ENCODE results near the gene TLCD3B.
"Not testable (repeated sequence)": the region's sequence is repeated elsewhere in the genome, so short reads cannot be mapped to it uniquely, and the experiment has no call there.

TLCD3B gene

DNA sequence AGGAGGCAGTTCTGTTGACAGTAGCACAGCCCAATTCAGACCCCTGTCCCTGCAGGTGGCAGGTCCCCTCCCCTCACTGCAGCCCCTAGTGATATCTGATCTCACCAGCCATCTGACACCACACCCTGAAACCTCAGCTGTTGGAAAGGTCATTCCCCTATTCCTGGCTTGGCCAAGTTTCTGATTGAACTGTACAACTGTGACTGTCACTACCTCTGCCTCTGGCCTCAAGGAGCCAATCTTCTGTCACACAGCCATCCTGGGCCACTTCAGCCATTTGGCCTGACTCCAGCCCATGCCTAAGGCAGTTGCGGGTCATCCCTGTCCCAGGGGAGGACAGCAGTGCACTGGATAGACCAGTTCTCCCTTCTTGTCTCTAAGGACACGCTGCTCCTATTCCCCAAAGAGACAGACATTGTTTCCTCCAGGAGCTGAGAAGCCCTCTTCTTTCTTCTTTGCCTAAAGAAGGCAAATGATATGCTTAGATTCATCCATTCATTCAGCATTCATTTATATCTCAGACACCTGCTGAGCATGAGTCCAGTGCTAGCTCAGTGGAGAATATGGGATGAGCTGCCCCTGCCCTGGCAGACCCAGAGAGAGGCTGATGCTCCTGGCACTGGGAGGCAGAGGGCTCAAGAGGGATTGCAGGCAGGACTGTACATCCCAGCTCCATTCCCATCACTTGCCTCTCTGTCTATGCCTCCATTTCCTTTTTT lies 29.9 kb upstream of the TLCD3B start:
- DNase-seq: no peak

GRCh38 chr16:30060346-30060745 lies 29.3 kb upstream of the TLCD3B start:
- no peak for DNase-seq

DNA sequence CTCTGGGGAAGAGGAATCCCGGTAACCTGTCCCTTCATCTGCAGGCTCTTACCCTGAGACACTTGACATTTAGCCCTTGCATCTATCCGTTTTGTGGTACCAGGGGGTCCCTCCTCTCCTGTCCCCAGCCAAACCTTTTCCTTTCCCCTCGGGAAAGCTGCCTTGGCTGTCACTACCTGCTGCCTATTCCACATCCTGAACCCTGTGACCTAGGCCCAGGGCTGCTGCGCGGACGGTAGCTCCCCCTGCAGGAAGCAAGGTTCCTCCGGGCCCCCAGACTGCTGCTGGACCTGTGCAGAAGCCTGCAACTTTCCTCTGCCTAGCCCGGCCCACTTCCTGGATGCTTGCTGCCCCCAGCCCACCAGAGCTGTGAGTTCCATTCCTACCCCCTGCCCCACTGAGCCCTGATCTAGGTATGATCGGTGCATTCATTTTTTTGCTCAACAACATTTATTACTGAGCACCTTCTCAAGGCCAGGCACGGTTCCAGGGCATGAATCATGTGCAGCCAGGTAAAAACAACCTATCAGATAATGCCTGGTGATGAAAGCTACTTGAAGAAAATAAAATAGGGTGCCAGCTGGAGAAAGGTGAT lies 24.0 kb upstream of the TLCD3B start:
- peak; percentile 33 to 49 for DNase-seq

GRCh38 chr16:30054451-30054850 lies 23.4 kb upstream of the TLCD3B start:
- DNase-seq: no peak

- peak in 1 of 2 donors; percentile 44 for DNase-seq
Observed at GRCh38 chr16:30053376-30054015, 22.4 kb upstream of the TLCD3B start.

- peak; percentile 92 to 94 for DNase-seq
Observed at GRCh38 chr16:30052671-30053372, 21.8 kb upstream of the TLCD3B start.

DNA sequence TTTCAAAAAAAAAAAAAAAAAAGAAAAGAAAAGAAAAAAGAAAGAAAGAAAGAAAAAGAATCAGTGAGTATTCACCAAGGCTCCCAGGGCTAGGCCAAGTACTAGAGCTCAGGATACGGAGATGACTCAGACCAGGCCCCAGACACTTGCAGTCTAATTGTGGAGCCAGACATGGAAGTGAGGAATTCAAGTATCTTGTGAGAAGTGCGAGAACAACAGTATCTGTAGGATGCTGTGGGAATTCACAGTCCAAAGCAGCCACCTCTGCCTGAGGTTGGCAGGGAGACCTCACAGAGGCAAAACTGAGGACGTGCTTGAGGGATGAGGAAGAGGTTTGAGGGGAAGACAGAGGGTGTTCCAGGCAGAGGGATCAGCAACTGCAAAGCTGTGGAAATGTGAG lies 20.4 kb upstream of the TLCD3B start:
- no peak for DNase-seq

DNA sequence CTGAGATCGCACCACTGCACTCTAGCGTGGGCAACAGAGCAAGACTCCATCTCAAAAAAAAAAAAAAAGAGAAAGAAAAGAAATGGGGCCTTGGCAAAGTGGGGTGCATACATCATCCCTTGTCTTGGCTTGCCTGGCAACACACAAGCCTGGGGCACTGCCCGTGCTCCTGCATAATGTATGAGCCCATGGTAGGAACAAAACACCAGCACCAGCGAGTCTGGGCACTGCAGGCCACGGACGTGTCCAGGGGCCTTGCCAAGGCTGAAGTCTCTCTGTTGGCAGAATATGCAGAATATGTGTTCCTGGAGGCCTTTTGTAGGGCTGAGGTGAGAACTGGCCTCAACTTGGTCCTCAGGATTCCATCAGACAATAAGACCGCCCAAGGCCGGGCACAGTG lies 18.8 kb upstream of the TLCD3B start:
- DNase-seq: no peak

GRCh38 chr16:30046588-30046987 lies 15.5 kb upstream of the TLCD3B start:
- DNase-seq: no peak

- no peak for DNase-seq
Observed at GRCh38 chr16:30046178-30046577, 15.1 kb upstream of the TLCD3B start.

DNA sequence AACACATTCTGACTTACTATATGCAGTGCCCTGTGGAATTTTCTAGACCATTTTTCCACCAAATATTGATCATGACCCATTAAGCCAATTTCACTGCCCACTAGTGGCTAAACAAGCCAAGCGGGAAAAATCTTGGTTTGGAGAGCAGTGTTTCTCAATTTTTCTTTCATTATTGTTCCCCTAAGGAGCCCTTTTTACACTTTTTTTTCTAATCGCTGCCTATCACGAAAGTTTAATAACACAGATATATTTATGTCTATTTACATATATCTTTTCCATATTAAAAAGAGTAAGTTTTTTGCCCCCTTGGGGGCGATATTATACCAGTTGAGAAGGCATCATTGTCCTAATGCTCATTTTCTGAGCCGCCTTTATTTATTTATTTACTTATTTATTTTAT lies 10.8 kb upstream of the TLCD3B start:
- DNase-seq: peak; percentile 31 to 56

- DNase-seq: not testable (repeated sequence)
Observed at GRCh38 chr16:30040690-30041089, 9.6 kb upstream of the TLCD3B start.

- DNase-seq: peak; percentile 27 to 56
Observed at GRCh38 chr16:30040221-30040620, 9.2 kb upstream of the TLCD3B start.

DNA sequence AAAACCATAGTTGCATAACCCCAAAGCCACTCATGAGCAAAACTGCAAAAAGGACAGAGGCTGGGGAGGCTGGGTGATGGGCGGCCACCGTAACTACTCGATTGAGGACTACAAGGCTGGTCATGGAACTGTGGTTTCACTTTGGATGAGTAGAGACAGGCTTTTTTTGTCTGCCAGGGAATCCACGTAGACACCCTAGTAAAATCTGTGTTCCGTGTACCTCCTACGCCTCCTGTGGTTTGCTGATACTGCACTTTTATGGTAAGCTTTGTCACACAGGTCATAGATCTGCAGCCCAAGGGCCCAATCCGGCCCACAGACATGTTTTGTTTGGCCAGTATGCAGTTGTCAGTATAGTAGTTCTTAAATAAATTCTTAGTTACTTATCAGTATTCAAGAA lies 2.2 kb upstream of the TLCD3B start:
- no peak for DNase-seq

- DNase-seq: peak; percentile 71 to 75
Observed at GRCh38 chr16:30032083-30032819, 1.2 kb upstream of the TLCD3B start.

- no peak for DNase-seq
Observed at GRCh38 chr16:30031477-30031918, 427 bp upstream of the TLCD3B start.

GRCh38 chr16:30030011-30030685 lies 923 bp downstream of the TLCD3B start:
- DNase-seq: no peak

GRCh38 chr16:30028438-30029076 lies 2.5 kb downstream of the TLCD3B start:
- DNase-seq: no peak

DNA sequence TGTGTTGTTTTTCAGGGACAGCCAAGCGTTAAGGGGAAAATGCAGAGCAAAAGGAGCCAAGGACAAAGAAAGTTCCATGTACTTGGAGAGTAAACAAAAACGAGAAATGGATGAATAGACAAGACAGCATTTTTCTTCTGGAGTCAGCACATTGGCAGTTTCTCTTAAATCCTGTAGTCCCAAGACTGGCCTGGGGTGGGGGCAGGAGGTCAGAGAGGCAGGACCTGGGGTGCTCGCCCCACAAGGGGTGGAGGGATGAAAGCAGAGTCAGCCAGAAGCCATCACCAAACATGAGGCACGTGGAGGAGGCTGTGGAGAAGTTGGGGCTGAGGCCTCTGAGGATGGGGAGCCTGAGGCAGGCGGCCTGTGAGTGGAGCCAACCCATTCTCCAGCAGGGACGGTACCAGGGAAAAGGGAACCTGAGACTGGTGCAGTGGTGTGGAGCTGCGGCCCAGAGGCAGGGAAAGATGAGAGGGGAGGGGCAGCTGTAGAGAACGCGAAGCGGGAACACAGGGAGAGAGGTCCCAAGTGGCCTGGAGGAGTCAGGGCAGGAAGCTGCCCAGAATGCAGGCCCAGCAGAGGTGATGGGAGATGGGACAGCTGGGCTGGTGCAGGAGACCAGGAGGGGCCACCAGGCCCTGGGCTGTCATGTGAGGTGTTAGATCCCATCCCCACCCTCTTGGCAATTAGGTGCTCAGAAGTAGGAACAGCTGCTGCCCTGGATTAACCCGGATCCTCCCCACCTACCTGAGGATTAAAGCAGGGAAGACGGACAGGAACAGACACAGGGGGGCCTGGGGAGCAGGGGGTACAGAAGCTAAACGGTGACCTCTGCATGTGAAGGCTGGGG lies 3.3 kb downstream of the TLCD3B start:
- no peak for DNase-seq

GRCh38 chr16:30026449-30026848 lies 4.6 kb downstream of the TLCD3B start:
- no peak for DNase-seq

DNA sequence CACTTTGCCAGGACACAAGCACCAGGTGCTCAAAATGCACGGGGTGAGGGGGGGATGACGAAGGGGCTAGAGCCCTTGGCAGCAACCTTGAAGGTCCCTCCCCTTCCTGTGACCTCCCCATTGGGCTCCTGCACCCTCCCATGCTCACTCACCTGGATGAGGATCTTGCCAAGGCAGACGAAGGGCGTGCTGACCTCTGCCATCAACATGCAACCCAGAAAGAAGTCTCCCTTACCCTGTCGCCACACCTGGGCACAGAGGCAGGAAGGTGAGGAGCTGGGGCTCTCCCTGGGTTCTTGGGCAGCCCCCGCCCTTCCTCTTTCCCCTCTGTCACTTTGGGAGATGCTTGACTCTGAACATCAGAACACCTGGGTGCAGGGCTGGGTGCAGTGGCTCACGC lies 5.5 kb downstream of the TLCD3B start:
- no peak for DNase-seq
